ENCODE data around the gene UQCRC2.
"Not testable (repeated sequence)": the region's sequence is repeated elsewhere in the genome, so short reads cannot be mapped to it uniquely, and the experiment has no call there.

The UQCRC2 gene

DNA sequence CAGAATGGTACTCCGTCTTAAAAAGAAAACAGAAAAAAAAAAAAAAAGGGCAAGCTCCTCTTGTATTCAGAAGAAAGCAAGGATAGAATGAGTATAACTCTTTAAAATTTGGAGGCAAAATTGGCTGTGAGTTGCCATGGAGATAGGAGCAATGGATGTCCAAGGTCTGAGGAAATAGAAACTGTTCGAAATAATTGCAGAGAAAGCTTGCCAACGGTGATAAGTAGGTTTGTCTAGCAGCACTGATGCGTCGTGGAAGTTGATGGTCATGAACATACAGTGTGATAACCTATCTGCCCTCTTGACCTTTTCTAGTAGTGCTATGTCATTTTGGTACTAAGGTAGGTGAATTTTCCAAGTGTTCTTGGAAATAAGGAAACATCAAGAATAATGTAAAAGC, 57.7 kb downstream of the UQCRC2 start:
- Histone ChIP-seq H3K27ac (ENCODE audit: low read depth, low read length) (no peak overlapping the region), H3K9me3 (ENCODE audit: control insufficient read depth, insufficient read depth, low read length) (no peaks in the 10 kb centered on the region), H3K4me1 (ENCODE audit: control insufficient read depth, insufficient read depth, low read length) (peaks cover 9% of the 10 kb centered on the region; the same call in 1 of the 2 replicates), H3K27me3 (ENCODE audit: control insufficient read depth, insufficient read depth, low read length) (no peaks in the 10 kb centered on the region; the same call in 1 of the 2 replicates), H3K9ac (ENCODE audit: low read depth, low read length) (no peak overlapping the region), H3K36me3 (ENCODE audit: control insufficient read depth, insufficient read depth, low read length) (no peaks in the 10 kb centered on the region), H3K4me3 (ENCODE audit: low read depth, low read length) (no peak overlapping the region)

DNA sequence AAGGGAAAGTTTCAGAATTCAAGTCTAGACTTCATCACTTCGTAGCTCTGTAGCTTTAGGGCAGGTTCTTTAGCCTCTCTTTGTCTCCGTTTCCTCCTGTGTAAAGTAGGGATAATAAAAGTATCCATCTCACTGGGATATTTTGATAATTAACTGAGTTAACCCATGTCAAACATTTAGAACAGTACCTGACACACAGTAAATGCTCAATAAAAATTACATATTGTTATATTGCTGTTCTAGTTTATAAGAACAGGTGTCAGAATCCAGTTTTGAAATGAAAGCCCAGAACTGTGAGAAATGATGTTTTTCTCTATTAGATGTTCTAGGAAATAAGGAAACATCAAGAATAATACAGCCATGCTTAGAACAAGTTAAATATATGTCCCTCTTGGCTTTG, 59.1 kb downstream of the UQCRC2 start:
- Histone ChIP-seq H3K36me3 (ENCODE audit: control insufficient read depth, insufficient read depth, low read length) (no peaks in the 10 kb centered on the region), H3K4me1 (ENCODE audit: control insufficient read depth, insufficient read depth, low read length) (peaks cover 3% of the 10 kb centered on the region; the same call in 1 of the 2 replicates), H3K9ac (ENCODE audit: low read depth, low read length) (no peak overlapping the region), H3K27ac (ENCODE audit: low read depth, low read length) (no peak overlapping the region), H3K27me3 (ENCODE audit: control insufficient read depth, insufficient read depth, low read length) (no peaks in the 10 kb centered on the region), H3K9me3 (ENCODE audit: control insufficient read depth, insufficient read depth, low read length) (no peaks in the 10 kb centered on the region), H3K4me3 (ENCODE audit: low read depth, low read length) (no peak overlapping the region)

DNA sequence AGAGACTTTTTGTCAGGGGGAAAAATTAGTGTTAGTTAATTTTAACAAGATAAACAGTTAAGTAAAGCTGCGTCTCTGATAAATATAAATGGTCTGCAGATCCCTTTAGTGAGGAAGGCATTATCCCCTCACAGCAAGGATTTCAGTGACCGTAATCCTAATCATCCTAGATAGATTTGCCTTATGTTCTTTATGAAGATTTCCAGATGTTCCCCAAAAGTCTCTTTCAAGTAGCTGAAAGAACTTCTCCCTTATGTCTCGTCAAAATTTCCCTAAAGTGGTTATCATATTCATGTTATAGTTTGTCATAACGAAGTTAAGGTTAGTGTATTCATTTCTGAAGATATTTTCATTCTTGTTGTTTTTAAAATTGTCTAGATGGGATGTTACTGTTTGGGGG, 60.3 kb downstream of the UQCRC2 start:
- Histone ChIP-seq H3K36me3 (ENCODE audit: control insufficient read depth, insufficient read depth, low read length) (no peaks in the 10 kb centered on the region), H3K4me3 (ENCODE audit: low read depth, low read length) (no peak overlapping the region), H3K4me1 (ENCODE audit: control insufficient read depth, insufficient read depth, low read length) (peaks cover 3% of the 10 kb centered on the region; the same call in 1 of the 2 replicates), H3K27me3 (ENCODE audit: control insufficient read depth, insufficient read depth, low read length) (no peaks in the 10 kb centered on the region), H3K9me3 (ENCODE audit: control insufficient read depth, insufficient read depth, low read length) (no peaks in the 10 kb centered on the region), H3K9ac (ENCODE audit: low read depth, low read length) (no peak overlapping the region), H3K27ac (ENCODE audit: low read depth, low read length) (no peak overlapping the region)

DNA sequence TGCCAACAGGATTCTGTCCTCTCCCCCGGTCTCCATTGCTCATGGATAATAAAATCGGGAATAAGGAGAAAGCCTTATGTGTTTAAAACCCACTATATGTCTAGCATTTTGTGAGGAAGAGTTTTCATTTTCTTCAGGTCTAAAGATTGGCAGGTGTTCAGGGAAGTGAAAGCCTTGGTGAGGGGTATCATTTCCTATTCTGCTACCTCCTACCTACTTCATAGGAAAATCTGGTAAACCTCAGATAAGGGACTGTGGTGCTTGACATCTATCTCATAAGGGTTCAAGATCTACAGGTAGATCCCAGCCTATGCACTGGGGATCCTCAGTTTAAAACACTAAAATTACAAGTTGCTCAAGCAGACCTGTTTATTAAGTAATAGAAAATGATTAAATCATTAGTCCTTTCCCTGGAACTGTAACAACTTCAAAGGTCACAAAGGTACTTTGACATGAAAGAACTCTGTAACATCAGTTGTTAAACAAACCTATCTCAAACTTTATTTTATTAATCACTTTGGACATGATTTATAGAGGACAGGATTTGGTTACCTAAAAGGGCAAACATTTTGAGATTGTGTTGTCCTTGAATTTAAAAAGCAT, 61.2 kb downstream of the UQCRC2 start:
- Histone ChIP-seq H3K27ac (ENCODE audit: low read depth, low read length) (no peak overlapping the region), H3K4me1 (ENCODE audit: control insufficient read depth, insufficient read depth, low read length) (peaks cover under 1% of the 10 kb centered on the region; the same call in 1 of the 2 replicates), H3K36me3 (ENCODE audit: control insufficient read depth, insufficient read depth, low read length) (no peaks in the 10 kb centered on the region), H3K27me3 (ENCODE audit: control insufficient read depth, insufficient read depth, low read length) (no peaks in the 10 kb centered on the region), H3K9ac (ENCODE audit: low read depth, low read length) (no peak overlapping the region), H3K4me3 (ENCODE audit: low read depth, low read length) (no peak overlapping the region), H3K9me3 (ENCODE audit: control insufficient read depth, insufficient read depth, low read length) (no peaks in the 10 kb centered on the region)

DNA sequence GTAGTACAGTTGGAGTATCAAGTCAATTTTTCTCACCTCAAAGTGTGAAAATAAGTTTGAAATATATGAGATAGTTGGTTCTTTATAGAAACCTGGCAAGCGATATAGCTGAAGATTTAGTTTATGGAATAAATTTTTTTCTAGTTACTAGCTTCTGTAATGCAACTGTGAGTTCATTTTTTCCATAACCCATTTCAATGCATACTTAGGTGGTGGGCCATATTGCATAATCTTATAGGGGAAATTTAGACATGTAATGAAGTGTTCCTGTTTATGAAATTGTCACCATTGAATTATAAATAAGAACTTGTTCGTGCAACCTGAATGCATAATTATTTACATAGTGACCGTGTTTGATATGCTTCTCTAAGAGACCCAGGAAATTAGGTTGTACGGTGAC, 63.8 kb downstream of the UQCRC2 start:
- Histone ChIP-seq H3K9me3 (ENCODE audit: control insufficient read depth, insufficient read depth, low read length) (no peaks in the 10 kb centered on the region), H3K4me1 (ENCODE audit: control insufficient read depth, insufficient read depth, low read length) (no peaks in the 10 kb centered on the region; the same call in 1 of the 2 replicates), H3K36me3 (ENCODE audit: control insufficient read depth, insufficient read depth, low read length) (no peaks in the 10 kb centered on the region), H3K27ac (ENCODE audit: low read depth, low read length) (no peak overlapping the region), H3K4me3 (ENCODE audit: low read depth, low read length) (no peak overlapping the region), H3K9ac (ENCODE audit: low read depth, low read length) (no peak overlapping the region), H3K27me3 (ENCODE audit: control insufficient read depth, insufficient read depth, low read length) (no peaks in the 10 kb centered on the region)

DNA sequence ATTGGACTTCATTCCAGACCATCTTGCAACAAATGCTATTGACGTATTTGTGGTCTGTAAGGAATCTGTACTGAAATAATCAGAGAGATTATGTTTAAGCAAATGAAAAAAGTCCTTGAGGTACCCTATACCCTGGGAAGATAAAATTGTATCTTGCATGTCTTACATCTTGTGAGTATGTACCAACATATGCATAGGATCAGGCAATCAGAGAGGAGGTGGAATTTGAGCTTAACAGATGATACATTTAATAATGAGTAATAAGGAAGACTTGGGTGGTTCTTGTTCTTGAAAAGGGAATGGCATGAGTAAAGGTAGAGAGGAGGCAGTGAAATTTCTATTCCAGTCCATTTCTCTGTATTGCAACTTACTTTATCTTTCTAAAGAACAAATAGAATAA, 65.4 kb downstream of the UQCRC2 start:
- Histone ChIP-seq H3K27me3 (ENCODE audit: control insufficient read depth, insufficient read depth, low read length) (no peaks in the 10 kb centered on the region), H3K36me3 (ENCODE audit: control insufficient read depth, insufficient read depth, low read length) (no peaks in the 10 kb centered on the region), H3K4me3 (ENCODE audit: low read depth, low read length) (no peak overlapping the region)

DNA sequence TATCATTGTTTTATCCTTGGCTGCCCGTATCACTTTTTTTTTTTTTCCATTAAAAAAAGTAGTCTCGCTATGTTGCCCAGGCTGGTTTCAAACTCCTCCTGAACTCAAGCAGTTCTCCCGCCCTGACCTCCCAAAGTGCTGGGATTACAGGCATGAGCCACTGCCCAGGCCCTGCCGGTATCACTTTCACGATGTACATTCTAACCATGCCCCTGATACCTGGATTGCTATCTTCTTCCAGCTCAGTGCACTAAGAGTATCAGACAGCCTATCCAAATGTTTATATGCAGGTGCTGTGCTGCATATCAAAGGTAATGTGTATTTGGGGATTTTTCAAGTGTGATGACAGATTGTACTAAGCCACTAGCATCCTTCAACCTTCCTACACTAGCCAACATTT, 69.0 kb downstream of the UQCRC2 start:
- no peaks in the 10 kb centered on the region for H3K27me3 ChIP-seq (ENCODE audit: control insufficient read depth, insufficient read depth, low read length)
- peaks cover 6% of the 10 kb centered on the region for H3K4me1 ChIP-seq (ENCODE audit: control insufficient read depth, insufficient read depth, low read length)
- H3K36me3 ChIP-seq (ENCODE audit: control insufficient read depth, insufficient read depth, low read length) = no peaks in the 10 kb centered on the region
- no peak overlapping the region for H3K9ac ChIP-seq (ENCODE audit: low read depth, low read length)
- H3K4me3 ChIP-seq (ENCODE audit: low read depth, low read length) = no peak overlapping the region
- H3K9me3 ChIP-seq (ENCODE audit: control insufficient read depth, insufficient read depth, low read length) = no peaks in the 10 kb centered on the region
- no peak overlapping the region for H3K27ac ChIP-seq (ENCODE audit: low read depth, low read length)

More for the DNA sequence above, 65.4 kb downstream of the UQCRC2 start:
- H3K9ac ChIP-seq (ENCODE audit: low read depth, low read length) = no peak overlapping the region
- peaks cover 6% of the 10 kb centered on the region for H3K4me1 ChIP-seq (ENCODE audit: control insufficient read depth, insufficient read depth, low read length)
- no peaks in the 10 kb centered on the region for H3K9me3 ChIP-seq (ENCODE audit: control insufficient read depth, insufficient read depth, low read length)
- H3K27ac ChIP-seq (ENCODE audit: low read depth, low read length) = no peak overlapping the region

DNA sequence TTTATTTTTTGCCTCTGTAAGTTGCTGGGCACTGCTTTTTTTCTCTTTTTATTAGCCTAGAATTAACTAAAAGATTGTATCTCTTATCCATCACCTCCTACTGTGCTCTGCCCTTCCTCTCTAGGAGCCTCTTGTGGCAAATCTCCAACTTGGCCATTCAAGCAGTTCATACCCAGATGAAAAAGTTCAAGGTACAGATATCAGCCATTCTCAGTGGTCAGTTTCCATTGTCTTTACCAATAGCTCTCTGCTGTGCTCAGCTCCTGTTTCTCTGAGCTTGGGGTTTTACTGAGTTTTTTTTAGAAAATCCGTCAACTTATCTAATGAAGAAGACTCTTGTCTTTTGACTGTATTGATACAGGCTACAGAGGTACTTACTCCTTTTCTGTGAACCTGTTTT, 70.3 kb downstream of the UQCRC2 start:
- H3K9me3 ChIP-seq (ENCODE audit: control insufficient read depth, insufficient read depth, low read length) = no peaks in the 10 kb centered on the region
- no peaks in the 10 kb centered on the region for H3K27me3 ChIP-seq (ENCODE audit: control insufficient read depth, insufficient read depth, low read length)
- H3K36me3 ChIP-seq (ENCODE audit: control insufficient read depth, insufficient read depth, low read length) = no peaks in the 10 kb centered on the region
- H3K9ac ChIP-seq (ENCODE audit: low read depth, low read length) = no peak overlapping the region
- H3K27ac ChIP-seq (ENCODE audit: low read depth, low read length) = no peak overlapping the region
- peaks cover 6% of the 10 kb centered on the region for H3K4me1 ChIP-seq (ENCODE audit: control insufficient read depth, insufficient read depth, low read length)
- H3K4me3 ChIP-seq (ENCODE audit: low read depth, low read length) = no peak overlapping the region

DNA sequence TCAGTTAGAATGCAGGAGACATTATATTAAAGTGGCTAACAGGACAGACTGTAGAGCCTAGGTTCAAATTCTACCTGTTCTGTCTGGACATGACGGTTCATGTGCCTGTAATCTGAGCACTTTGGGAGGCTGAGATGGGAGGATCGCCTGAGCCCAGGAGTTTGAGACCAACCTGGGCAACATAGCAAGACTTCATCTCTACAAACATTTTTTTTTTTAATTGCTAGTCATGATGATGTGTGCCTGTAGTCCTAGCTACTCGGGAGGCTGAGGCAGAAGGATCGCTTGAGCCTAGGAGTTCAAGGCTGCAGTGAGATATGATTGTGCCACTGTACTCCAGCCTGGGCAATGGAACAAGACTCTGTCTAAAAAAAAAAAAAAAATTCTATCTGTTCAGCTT, 71.6 kb downstream of the UQCRC2 start:
- H3K27ac ChIP-seq (ENCODE audit: low read depth, low read length); H3K9me3 ChIP-seq (ENCODE audit: control insufficient read depth, insufficient read depth, low read length); H3K4me1 ChIP-seq (ENCODE audit: control insufficient read depth, insufficient read depth, low read length); H3K9ac ChIP-seq (ENCODE audit: low read depth, low read length); H3K27me3 ChIP-seq (ENCODE audit: control insufficient read depth, insufficient read depth, low read length); H3K4me3 ChIP-seq (ENCODE audit: low read depth, low read length); H3K36me3 ChIP-seq (ENCODE audit: control insufficient read depth, insufficient read depth, low read length): not testable (repeated sequence)

DNA sequence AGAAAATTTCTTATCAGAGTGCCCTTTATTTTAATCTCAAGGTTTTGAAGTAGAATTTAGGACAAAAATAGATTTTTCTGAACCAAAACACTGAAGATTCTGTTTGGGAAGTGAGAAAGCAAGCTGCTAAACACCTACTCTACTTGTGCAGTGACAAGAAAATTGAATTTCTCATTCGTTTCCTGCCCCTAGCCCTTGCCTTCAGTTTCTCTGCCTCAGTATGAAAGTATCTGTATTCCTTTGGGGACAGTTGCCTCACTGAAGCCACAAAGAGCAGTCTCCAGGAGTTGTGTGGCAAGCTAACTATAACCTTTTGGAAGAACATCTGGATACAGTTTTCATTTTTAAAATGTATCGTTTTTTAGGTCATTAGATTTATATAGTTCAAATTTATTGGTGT, 74.5 kb downstream of the UQCRC2 start:
- H3K27me3 ChIP-seq (ENCODE audit: control insufficient read depth, insufficient read depth, low read length) = no peaks in the 10 kb centered on the region
- peaks cover 6% of the 10 kb centered on the region; the same call in 1 of the 2 replicates for H3K4me1 ChIP-seq (ENCODE audit: control insufficient read depth, insufficient read depth, low read length)
- H3K9ac ChIP-seq (ENCODE audit: low read depth, low read length) = no peak overlapping the region
- no peak overlapping the region for H3K27ac ChIP-seq (ENCODE audit: low read depth, low read length)
- no peaks in the 10 kb centered on the region for H3K36me3 ChIP-seq (ENCODE audit: control insufficient read depth, insufficient read depth, low read length)
- H3K4me3 ChIP-seq (ENCODE audit: low read depth, low read length) = no peak overlapping the region
- no peaks in the 10 kb centered on the region for H3K9me3 ChIP-seq (ENCODE audit: control insufficient read depth, insufficient read depth, low read length)

DNA sequence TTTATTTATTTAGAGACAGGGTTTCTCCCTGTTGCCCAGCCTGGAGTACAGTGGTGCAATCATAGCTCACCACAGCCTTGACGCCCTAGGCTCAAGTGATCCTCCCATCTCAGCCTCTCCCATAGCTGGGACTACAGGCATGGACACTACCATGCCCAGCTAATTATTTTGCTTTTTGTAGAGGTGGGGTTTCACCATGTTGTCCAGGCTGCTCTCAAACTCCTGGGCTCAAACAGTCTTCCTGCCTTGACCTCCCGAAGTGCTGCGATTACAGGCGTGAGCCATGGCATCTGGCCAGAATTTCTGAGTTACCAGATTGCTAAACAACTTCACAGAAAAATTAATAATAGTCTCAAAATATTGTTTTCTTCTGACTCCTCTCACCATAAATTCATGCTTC, 76.5 kb downstream of the UQCRC2 start:
- Histone ChIP-seq H3K4me1 (ENCODE audit: control insufficient read depth, insufficient read depth, low read length) (no peaks in the 10 kb centered on the region), H3K4me3 (ENCODE audit: low read depth, low read length) (no peak overlapping the region), H3K9me3 (ENCODE audit: control insufficient read depth, insufficient read depth, low read length) (no peaks in the 10 kb centered on the region), H3K27ac (ENCODE audit: low read depth, low read length) (no peak overlapping the region), H3K36me3 (ENCODE audit: control insufficient read depth, insufficient read depth, low read length) (no peaks in the 10 kb centered on the region), H3K27me3 (ENCODE audit: control insufficient read depth, insufficient read depth, low read length) (no peaks in the 10 kb centered on the region), H3K9ac (ENCODE audit: low read depth, low read length) (no peak overlapping the region)

Measured in HUES48 (cell line).